GM12875 (cell line): ENCODE measurements around the gene SETBP1.

Source experiments
- H3K4me3 ChIP-seq: one replicate; pipeline ENCODE4 v1.5.1; 2011; ENCODE audit warnings: low read depth, low read length, control low read depth
- TF ChIP-seq, protein P1 (sequence below): IDR thresholded peaks from 2 replicates; pipeline ENCODE4 v1.5.1; 2011; ENCODE audit warnings: low read depth, mild to moderate bottlenecking, control low read depth, inconsistent platforms, low read length, moderate library complexity, borderline replicate concordance; ENCODE audit not compliant: insufficient read depth

The SETBP1 gene

DNA sequence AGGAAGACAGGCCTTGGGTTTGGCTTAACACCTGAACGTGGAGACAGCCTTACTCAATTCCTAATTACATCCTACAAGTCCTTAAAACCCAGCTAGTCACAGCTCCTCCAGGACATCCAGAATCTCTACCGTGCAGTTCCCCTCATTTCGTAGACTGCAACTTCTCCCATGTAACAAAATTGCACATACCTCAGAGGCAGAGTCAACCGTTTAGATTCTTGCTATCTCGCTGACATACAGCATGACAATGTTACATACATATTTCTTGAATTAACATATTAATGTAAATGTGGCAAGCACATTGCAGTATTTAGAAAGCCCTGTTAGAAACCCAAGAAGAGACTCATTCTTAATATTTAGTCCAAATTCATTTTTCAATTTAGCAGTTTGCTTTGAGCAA lies 358.7 kb downstream of the SETBP1 start:
- TF ChIP-seq, protein P1, sequence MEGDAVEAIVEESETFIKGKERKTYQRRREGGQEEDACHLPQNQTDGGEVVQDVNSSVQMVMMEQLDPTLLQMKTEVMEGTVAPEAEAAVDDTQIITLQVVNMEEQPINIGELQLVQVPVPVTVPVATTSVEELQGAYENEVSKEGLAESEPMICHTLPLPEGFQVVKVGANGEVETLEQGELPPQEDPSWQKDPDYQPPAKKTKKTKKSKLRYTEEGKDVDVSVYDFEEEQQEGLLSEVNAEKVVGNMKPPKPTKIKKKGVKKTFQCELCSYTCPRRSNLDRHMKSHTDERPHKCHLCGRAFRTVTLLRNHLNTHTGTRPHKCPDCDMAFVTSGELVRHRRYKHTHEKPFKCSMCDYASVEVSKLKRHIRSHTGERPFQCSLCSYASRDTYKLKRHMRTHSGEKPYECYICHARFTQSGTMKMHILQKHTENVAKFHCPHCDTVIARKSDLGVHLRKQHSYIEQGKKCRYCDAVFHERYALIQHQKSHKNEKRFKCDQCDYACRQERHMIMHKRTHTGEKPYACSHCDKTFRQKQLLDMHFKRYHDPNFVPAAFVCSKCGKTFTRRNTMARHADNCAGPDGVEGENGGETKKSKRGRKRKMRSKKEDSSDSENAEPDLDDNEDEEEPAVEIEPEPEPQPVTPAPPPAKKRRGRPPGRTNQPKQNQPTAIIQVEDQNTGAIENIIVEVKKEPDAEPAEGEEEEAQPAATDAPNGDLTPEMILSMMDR, result no peak
- H3K4me3 ChIP-seq, result no peak overlapping the region

DNA sequence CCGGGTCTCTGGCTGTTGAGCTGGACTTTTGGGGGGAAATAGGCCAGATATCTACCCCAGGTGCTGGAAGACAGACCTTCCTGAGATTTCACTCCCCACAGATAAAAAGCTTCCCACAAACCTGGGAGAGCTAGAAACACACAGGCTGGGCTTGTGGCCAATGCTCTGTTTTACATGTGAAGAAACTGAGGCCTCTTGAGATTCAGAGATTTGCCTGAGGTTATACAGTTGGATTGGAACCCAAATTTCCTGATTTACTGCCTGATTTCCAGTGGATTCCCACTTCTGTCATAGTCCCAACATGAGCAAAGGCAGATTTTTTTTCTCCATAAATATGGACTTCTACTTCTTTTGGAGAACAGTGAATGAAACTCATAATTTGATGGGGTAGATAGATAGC lies 360.2 kb downstream of the SETBP1 start:
- TF ChIP-seq, protein P1, result no peak
- H3K4me3 ChIP-seq, result no peak overlapping the region

DNA sequence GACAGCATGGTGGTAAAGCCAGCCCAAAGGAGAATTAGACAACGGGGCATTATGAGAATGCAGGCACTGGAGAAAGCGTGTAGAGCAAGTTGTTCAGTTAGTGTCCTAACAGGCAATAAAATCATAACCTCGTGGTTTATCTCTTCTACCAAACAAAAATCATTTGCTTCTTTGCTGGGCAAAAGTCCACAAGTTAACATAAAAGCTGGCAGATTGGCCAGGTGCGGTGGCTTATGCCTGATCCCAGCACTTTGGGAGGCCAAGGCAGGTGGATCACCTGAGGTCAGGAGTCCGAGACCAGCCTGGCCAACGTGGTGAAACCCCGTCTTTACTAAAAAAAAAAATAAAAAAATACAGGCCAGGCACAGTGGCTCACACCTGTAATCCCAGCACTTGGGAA lies 364.1 kb downstream of the SETBP1 start:
- H3K4me3 ChIP-seq, result no peak overlapping the region
- TF ChIP-seq, protein P1, result no peak

DNA sequence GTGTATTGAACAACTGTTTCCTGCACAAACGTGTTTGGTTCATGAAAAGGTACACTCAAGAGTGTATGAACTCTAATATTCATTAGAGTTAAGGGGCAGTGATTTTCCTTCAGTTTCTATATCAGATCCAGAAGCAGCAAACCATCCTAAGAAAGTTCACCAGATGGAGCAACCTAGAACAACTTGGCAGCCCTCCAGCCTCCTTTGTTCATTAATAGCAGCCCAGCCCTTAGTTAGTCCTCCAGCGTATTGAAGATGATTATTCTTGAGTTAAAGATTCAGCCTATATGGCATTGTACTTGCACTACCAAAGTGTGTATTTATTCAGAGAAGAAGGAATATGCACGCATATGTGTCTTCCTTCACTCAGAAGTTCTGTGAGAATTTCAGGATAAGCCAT lies 365.5 kb downstream of the SETBP1 start:
- no peak overlapping the region for H3K4me3 ChIP-seq
- TF ChIP-seq, protein P1, result no peak

DNA sequence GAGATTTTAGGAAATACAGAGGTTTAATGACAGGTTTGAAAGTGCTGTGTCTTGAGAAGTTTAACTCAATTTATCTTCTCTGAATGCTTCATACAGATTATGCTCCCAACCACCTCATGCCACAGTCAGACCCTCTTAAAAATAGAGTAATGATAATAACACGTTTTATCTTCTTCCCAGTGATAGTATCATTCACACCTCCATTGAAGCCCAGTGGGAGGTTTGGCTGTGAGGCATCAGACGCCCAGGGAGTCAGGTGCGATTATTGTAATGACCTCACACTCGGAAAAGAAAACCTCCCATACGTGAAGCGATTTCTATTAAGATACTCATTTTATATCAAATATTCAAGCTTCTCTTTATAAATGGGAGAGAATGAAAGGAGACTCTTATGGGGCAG lies 366.3 kb downstream of the SETBP1 start:
- no peak overlapping the region for H3K4me3 ChIP-seq
- TF ChIP-seq, protein P1, result no peak

DNA sequence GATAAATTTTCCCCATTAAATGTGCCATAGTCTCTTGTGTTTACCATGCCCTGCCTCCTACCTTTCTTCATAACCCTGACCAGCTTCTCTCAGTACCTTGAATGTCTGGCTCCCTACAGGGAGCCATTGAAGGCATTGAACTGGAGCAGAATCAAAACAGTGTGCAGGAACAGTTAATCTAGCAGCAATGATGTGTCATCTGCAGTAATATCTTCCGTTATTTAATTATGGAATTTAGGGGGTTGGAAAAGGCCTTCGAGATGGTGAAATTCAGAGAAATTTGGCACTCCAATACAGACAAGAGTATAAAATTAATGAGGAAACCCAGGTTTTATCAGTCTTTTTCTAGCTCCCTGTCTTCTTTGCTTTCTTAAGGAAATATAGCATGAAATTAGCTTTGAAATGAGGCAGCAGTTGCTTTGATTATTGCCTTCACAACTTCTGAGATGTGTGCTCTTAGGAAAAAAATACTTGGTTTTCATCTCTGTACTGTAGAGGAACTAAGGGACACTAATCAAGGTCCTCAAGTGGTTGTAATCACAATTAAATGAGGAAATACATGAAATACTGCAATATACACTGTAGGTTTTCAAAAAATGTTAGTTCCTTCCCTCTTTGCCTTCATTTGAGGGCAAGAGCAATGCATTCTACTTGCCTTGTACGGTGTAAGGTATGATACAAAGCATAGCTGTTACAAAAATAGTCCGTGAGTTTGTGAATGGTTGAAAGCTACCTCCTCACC lies 369.1 kb downstream of the SETBP1 start:
- TF ChIP-seq, protein P1, result no peak
- H3K4me3 ChIP-seq, result no peak overlapping the region
